Subcutaneous adipose tissue (tissue), 4 donors: Measurements from ENCODE around the gene EFL1. TPM values are rescaled to one million over a fixed set of nuclear protein-coding genes. Genes with fewer than 3 reads are reported as not detected.

Experiments used
- CTCF ChIP-seq: fragments of 450-650 bp; IDR thresholded peaks from one replicate; pipeline ENCODE4 v1.5.1; 2016; ENCODE audit warnings: low read depth, mild to moderate bottlenecking, control low read depth, antibody characterized with exemption, moderate library complexity
- total RNA-seq, 4 donors: library from RNA; depleted of rRNA; stranded (reverse); fragments of >200 nt; gene quantifications; one replicate each; pipeline ENCODE4 v1.1.0, GENCODE V29; 2016

Gene EFL1
- total RNA-seq, 4 donors from 2014 or later = 12.2 to 21.1 (median 16.6) TPM

- TF ChIP-seq CTCF = no peak
Observed at GRCh38 chr15:82292271-82292670, 29.7 kb upstream of the EFL1 start.

- TF ChIP-seq CTCF = no peak
Observed at GRCh38 chr15:82275410-82275809, 12.9 kb upstream of the EFL1 start.

GRCh38 chr15:82272154-82272553 lies 9.6 kb upstream of the EFL1 start:
- TF ChIP-seq CTCF = no peak

GRCh38 chr15:82263350-82263749 lies 816 bp upstream of the EFL1 start:
- no peak for TF ChIP-seq CTCF

- TF ChIP-seq CTCF = no peak
Observed at GRCh38 chr15:82239685-82240391, 22.7 kb downstream of the EFL1 start.

- no peak for TF ChIP-seq CTCF
Observed at GRCh38 chr15:82231842-82232241, 30.7 kb downstream of the EFL1 start.

- no peak for TF ChIP-seq CTCF
Observed at GRCh38 chr15:82231233-82231632, 31.3 kb downstream of the EFL1 start.
